Measurements from ENCODE around the gene ABCB11. TPM values are rescaled to one million over a fixed set of nuclear protein-coding genes. Genes with fewer than 3 reads are reported as not detected.
A peak's percentile ranks its signal among the peaks of the same experiment; 100 is the strongest.
"Not testable (repeated sequence)": the region's sequence is repeated elsewhere in the genome, so short reads cannot be mapped to it uniquely, and the experiment has no call there.

The ABCB11 gene
- total and polyA plus RNA-seq, 5 donors from 2014 or later, result not detected

GRCh38 chr2:168932174-168932573, 99.0 kb downstream of the ABCB11 start:
- not testable (repeated sequence) for ATAC-seq (ENCODE audit: low read depth in 2 of 2); H3K9me3 ChIP-seq (ENCODE audit: control insufficient read depth in 2 of 2, low read length in 2 of 2); H3K4me1 ChIP-seq (ENCODE audit: control insufficient read depth, insufficient read depth, low read length, poor library complexity, severe bottlenecking); H3K27me3 ChIP-seq (ENCODE audit: control insufficient read depth, insufficient read depth, low read length); DNase-seq; H3K27ac Mint-ChIP-seq; H3K4me3 ChIP-seq (ENCODE audit: low read depth, low read length); H3K27ac ChIP-seq (ENCODE audit: insufficient read depth, low read length, poor library complexity, severe bottlenecking); H3K36me3 ChIP-seq (ENCODE audit: control insufficient read depth, insufficient read depth, low read length); H3K4me3 Mint-ChIP-seq; H3K9me3 Mint-ChIP-seq; H3K36me3 Mint-ChIP-seq; H3K4me1 Mint-ChIP-seq
- H3K27me3 Mint-ChIP-seq, result peaks cover 27% of the 10 kb centered on the region

GRCh38 chr2:168930242-168930641, 100.9 kb downstream of the ABCB11 start:
- Mint-ChIP-seq H3K4me3 (no peak overlapping the region), H3K4me1 (no peaks in the 10 kb centered on the region), H3K36me3 (no peaks in the 10 kb centered on the region), H3K27me3 (peaks cover 31% of the 10 kb centered on the region), H3K9me3 (no peaks in the 10 kb centered on the region), H3K27ac (no peak overlapping the region)
- Histone ChIP-seq H3K27me3 (ENCODE audit: control insufficient read depth, insufficient read depth, low read length) (peaks cover 7% of the 10 kb centered on the region), H3K36me3 (ENCODE audit: control insufficient read depth, insufficient read depth, low read length) (no peaks in the 10 kb centered on the region), H3K27ac (ENCODE audit: insufficient read depth, low read length, poor library complexity, severe bottlenecking) (no peak overlapping the region), H3K4me1 (ENCODE audit: control insufficient read depth, insufficient read depth, low read length, poor library complexity, severe bottlenecking) (no peaks in the 10 kb centered on the region), H3K9me3 (ENCODE audit: control insufficient read depth in 2 of 2, low read length in 2 of 2) (no peaks in the 10 kb centered on the region), H3K4me3 (ENCODE audit: low read depth, low read length) (no peak overlapping the region)
- ATAC-seq (ENCODE audit: low read depth in 2 of 2), result no peak
- no peak for DNase-seq

GRCh38 chr2:168929031-168929430, 102.1 kb downstream of the ABCB11 start:
- Mint-ChIP-seq H3K36me3 (no peaks in the 10 kb centered on the region), H3K27ac (no peak overlapping the region), H3K4me1 (no peaks in the 10 kb centered on the region), H3K9me3 (no peaks in the 10 kb centered on the region), H3K4me3 (no peak overlapping the region), H3K27me3 (peaks cover 31% of the 10 kb centered on the region)
- Histone ChIP-seq H3K4me3 (ENCODE audit: low read depth, low read length) (no peak overlapping the region), H3K27ac (ENCODE audit: insufficient read depth, low read length, poor library complexity, severe bottlenecking) (no peak overlapping the region), H3K9me3 (ENCODE audit: control insufficient read depth in 2 of 2, low read length in 2 of 2) (no peaks in the 10 kb centered on the region), H3K4me1 (ENCODE audit: control insufficient read depth, insufficient read depth, low read length, poor library complexity, severe bottlenecking) (no peaks in the 10 kb centered on the region), H3K36me3 (ENCODE audit: control insufficient read depth, insufficient read depth, low read length) (no peaks in the 10 kb centered on the region), H3K27me3 (ENCODE audit: control insufficient read depth, insufficient read depth, low read length) (peaks cover 7% of the 10 kb centered on the region)
- no peak for DNase-seq
- no peak for ATAC-seq (ENCODE audit: low read depth in 2 of 2)

- no peak for ATAC-seq (ENCODE audit: low read depth in 2 of 2)
- Mint-ChIP-seq H3K36me3 (no peaks in the 10 kb centered on the region), H3K27ac (no peak overlapping the region), H3K4me1 (no peaks in the 10 kb centered on the region), H3K4me3 (no peak overlapping the region), H3K9me3 (no peaks in the 10 kb centered on the region), H3K27me3 (peaks cover 31% of the 10 kb centered on the region)
- H3K4me3 ChIP-seq (ENCODE audit: low read depth, low read length), result no peak overlapping the region
- no peak for DNase-seq
- H3K27me3 ChIP-seq (ENCODE audit: control insufficient read depth, insufficient read depth, low read length), result peaks cover 7% of the 10 kb centered on the region
- H3K9me3 ChIP-seq (ENCODE audit: control insufficient read depth in 2 of 2, low read length in 2 of 2), result no peaks in the 10 kb centered on the region
- no peaks in the 10 kb centered on the region for H3K4me1 ChIP-seq (ENCODE audit: control insufficient read depth, insufficient read depth, low read length, poor library complexity, severe bottlenecking)
- no peaks in the 10 kb centered on the region for H3K36me3 ChIP-seq (ENCODE audit: control insufficient read depth, insufficient read depth, low read length)
- H3K27ac ChIP-seq (ENCODE audit: insufficient read depth, low read length, poor library complexity, severe bottlenecking), result no peak overlapping the region
Observed at GRCh38 chr2:168928113-168928831, 102.9 kb downstream of the ABCB11 start.

GRCh38 chr2:168926621-168927386, 104.3 kb downstream of the ABCB11 start:
- no peaks in the 10 kb centered on the region for H3K4me1 ChIP-seq (ENCODE audit: control insufficient read depth, insufficient read depth, low read length, poor library complexity, severe bottlenecking)
- no peak overlapping the region for H3K27ac ChIP-seq (ENCODE audit: insufficient read depth, low read length, poor library complexity, severe bottlenecking)
- peaks cover 35% of the 10 kb centered on the region for H3K27me3 Mint-ChIP-seq
- no peak overlapping the region for H3K4me3 Mint-ChIP-seq
- no peak overlapping the region for H3K4me3 ChIP-seq (ENCODE audit: low read depth, low read length)
- DNase-seq (no peak), ATAC-seq (ENCODE audit: low read depth in 2 of 2) (no peak)
- peaks cover 10% of the 10 kb centered on the region for H3K27me3 ChIP-seq (ENCODE audit: control insufficient read depth, insufficient read depth, low read length)
- no peaks in the 10 kb centered on the region for H3K36me3 ChIP-seq (ENCODE audit: control insufficient read depth, insufficient read depth, low read length)
- no peaks in the 10 kb centered on the region for H3K4me1 Mint-ChIP-seq
- H3K9me3 ChIP-seq (ENCODE audit: control insufficient read depth in 2 of 2, low read length in 2 of 2), result no peaks in the 10 kb centered on the region
- H3K36me3 Mint-ChIP-seq, result no peaks in the 10 kb centered on the region
- H3K9me3 Mint-ChIP-seq, result no peaks in the 10 kb centered on the region
- H3K27ac Mint-ChIP-seq, result no peak overlapping the region

- H3K36me3 Mint-ChIP-seq, result no peaks in the 10 kb centered on the region
- H3K36me3 ChIP-seq (ENCODE audit: control insufficient read depth, insufficient read depth, low read length), result no peaks in the 10 kb centered on the region
- H3K4me1 ChIP-seq (ENCODE audit: control insufficient read depth, insufficient read depth, low read length, poor library complexity, severe bottlenecking), result no peaks in the 10 kb centered on the region
- no peak overlapping the region for H3K4me3 ChIP-seq (ENCODE audit: low read depth, low read length)
- H3K4me1 Mint-ChIP-seq, result peaks cover 0 to 11% (median 6%) of the 10 kb centered on the region in 4 donors
- ATAC-seq (ENCODE audit: low read depth in 2 of 2) (no peak), DNase-seq (peak in 2 of 3 donors; percentile 43 to 55)
- H3K27ac Mint-ChIP-seq, result no peak overlapping the region
- H3K27me3 ChIP-seq (ENCODE audit: control insufficient read depth, insufficient read depth, low read length), result peaks cover 3% of the 10 kb centered on the region
- H3K9me3 ChIP-seq (ENCODE audit: control insufficient read depth in 2 of 2, low read length in 2 of 2), result peaks cover 1 to 2% of the 10 kb centered on the region in 2 experiments
- H3K27ac ChIP-seq (ENCODE audit: insufficient read depth, low read length, poor library complexity, severe bottlenecking), result no peak overlapping the region
- H3K27me3 Mint-ChIP-seq, result peaks cover 38% of the 10 kb centered on the region
- H3K9me3 Mint-ChIP-seq, result no peaks in the 10 kb centered on the region
- H3K4me3 Mint-ChIP-seq, result no peak overlapping the region
Observed at GRCh38 chr2:168920504-168921157, 110.5 kb downstream of the ABCB11 start.

- peaks cover 66% of the 10 kb centered on the region for H3K27me3 Mint-ChIP-seq
Observed at GRCh38 chr2:168916331-168916675, 114.8 kb downstream of the ABCB11 start.

More at GRCh38 chr2:168916331-168916675, 114.8 kb downstream of the ABCB11 start:
- ATAC-seq (ENCODE audit: low read depth in 2 of 2), result no peak
- H3K4me3 Mint-ChIP-seq, result no peak overlapping the region
- H3K9me3 Mint-ChIP-seq, result peaks cover 0 to 3% (median 0%) of the 10 kb centered on the region in 7 donors
- Histone ChIP-seq H3K27ac (ENCODE audit: insufficient read depth, low read length, poor library complexity, severe bottlenecking) (no peak overlapping the region), H3K9me3 (ENCODE audit: control insufficient read depth in 2 of 2, low read length in 2 of 2) (peaks cover 5% of the 10 kb centered on the region in 2 experiments), H3K36me3 (ENCODE audit: control insufficient read depth, insufficient read depth, low read length) (no peaks in the 10 kb centered on the region), H3K4me1 (ENCODE audit: control insufficient read depth, insufficient read depth, low read length, poor library complexity, severe bottlenecking) (no peaks in the 10 kb centered on the region), H3K4me3 (ENCODE audit: low read depth, low read length) (peak overlapping the region; percentile 21), H3K27me3 (ENCODE audit: control insufficient read depth, insufficient read depth, low read length) (peaks cover 11% of the 10 kb centered on the region)
- H3K27ac Mint-ChIP-seq, result no peak overlapping the region
- H3K4me1 Mint-ChIP-seq, result peaks cover 0 to 21% (median 12%) of the 10 kb centered on the region in 4 donors
- no peak for DNase-seq
- H3K36me3 Mint-ChIP-seq, result no peaks in the 10 kb centered on the region

Measured in CD4-positive, CD25-positive, alpha-beta regulatory T cell (primary cell).